Measurements from ENCODE around the gene MME.

Gene MME

DNA sequence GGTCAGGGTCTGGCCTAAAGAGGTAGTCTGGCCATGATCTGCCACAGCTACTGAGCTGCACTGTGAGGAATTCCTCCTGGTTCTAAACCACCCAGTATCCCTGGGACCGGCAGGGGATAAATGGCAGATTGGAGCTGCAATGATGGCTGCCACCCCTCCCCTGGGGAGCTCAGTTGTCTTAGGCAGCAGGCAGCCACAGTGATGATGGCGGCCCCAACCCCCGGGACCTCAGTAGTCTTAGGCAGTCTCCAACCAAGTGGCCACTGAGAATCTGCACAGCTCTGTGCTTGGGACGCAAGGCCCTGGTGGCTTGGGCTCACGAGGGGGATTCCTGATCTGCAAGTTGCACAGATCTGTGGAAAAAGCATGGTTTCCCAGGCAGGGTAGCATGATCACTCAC is 145.3 kb downstream of the MME start:
- H3K4me3 ChIP-seq (ENCODE audit: low read length), result no peak overlapping the region
- TF ChIP-seq, protein P1, sequence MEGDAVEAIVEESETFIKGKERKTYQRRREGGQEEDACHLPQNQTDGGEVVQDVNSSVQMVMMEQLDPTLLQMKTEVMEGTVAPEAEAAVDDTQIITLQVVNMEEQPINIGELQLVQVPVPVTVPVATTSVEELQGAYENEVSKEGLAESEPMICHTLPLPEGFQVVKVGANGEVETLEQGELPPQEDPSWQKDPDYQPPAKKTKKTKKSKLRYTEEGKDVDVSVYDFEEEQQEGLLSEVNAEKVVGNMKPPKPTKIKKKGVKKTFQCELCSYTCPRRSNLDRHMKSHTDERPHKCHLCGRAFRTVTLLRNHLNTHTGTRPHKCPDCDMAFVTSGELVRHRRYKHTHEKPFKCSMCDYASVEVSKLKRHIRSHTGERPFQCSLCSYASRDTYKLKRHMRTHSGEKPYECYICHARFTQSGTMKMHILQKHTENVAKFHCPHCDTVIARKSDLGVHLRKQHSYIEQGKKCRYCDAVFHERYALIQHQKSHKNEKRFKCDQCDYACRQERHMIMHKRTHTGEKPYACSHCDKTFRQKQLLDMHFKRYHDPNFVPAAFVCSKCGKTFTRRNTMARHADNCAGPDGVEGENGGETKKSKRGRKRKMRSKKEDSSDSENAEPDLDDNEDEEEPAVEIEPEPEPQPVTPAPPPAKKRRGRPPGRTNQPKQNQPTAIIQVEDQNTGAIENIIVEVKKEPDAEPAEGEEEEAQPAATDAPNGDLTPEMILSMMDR (IDR thresholded peaks at IDR 0.05; ENCODE audit: insufficient read depth, low read depth, low read length, missing control alignments), result no peak
- no peak for DNase-seq (ENCODE audit: low read depth)

DNA sequence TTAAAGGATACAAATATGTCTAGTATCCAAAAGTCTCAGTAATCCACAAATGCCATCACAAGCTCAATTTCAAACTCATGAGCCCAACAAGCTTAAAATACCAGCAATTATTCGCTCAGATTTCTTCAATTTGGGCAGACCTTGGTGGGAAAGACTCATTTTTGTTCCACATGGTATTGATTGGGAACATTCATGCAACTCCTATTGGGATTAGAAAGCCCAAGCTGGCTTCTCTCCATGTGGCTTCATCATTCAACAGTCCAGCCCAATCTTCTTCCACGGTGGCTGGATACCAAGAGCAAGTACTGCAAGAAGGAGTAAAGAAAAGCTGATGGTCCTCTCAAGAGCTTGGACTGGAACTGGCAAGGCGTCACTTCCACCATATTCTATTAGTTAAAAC is 147.0 kb downstream of the MME start:
- H3K4me3 ChIP-seq (ENCODE audit: low read length), result no peak overlapping the region
- TF ChIP-seq, protein P1 (IDR thresholded peaks at IDR 0.05; ENCODE audit: insufficient read depth, low read depth, low read length, missing control alignments), result no peak
- no peak for DNase-seq (ENCODE audit: low read depth)

GRCh38 chr3:155228676-155229075 is 148.6 kb downstream of the MME start:
- no peak overlapping the region for H3K4me3 ChIP-seq (ENCODE audit: low read length)
- TF ChIP-seq, protein P1 (IDR thresholded peaks at IDR 0.05; ENCODE audit: insufficient read depth, low read depth, low read length, missing control alignments), result no peak
- DNase-seq (ENCODE audit: low read depth), result no peak

DNA sequence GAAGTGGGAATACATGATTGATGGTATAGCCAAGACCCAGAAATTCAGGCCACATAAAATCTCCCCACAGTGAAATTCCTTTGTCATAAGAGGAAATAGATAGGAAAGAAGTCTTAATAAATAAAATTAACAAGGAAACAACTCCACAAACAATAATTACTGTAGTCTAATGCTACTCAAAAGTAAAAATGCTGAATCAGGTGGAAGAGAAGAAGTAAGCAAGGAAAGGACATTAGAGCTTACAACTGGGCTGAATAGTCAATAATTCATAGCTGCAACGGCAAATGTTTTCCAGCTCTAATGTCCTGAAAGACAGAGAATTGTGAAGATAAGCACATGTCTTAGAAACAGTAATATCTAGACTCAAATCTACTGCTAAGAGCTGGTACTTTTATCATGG is 149.0 kb downstream of the MME start:
- DNase-seq (ENCODE audit: low read depth), result no peak
- TF ChIP-seq, protein P1 (IDR thresholded peaks at IDR 0.05; ENCODE audit: insufficient read depth, low read depth, low read length, missing control alignments), result no peak
- no peak overlapping the region for H3K4me3 ChIP-seq (ENCODE audit: low read length)

DNA sequence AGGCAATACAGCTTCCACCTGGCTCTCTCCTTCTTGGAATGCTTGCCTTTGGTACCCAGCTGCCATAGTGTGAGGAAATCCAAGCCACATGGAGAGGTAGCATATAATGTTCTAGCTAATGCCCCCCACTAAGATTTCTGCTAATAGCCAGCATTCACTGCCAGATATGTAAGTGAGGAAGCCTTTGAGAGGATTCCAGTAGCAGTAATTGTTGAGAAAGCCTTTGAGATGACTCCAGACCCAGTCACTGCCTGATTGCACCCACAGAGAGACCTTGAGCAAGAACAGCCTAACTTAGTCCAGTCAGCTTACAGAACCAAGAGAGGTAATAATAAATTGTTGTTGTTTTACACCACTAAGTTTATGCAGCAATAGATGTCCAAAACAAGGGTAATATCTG is 150.3 kb downstream of the MME start:
- peak; percentile 69 for DNase-seq (ENCODE audit: low read depth)
- H3K4me3 ChIP-seq (ENCODE audit: low read length), result no peak overlapping the region
- TF ChIP-seq, protein P1 (IDR thresholded peaks at IDR 0.05; ENCODE audit: insufficient read depth, low read depth, low read length, missing control alignments), result no peak

DNA sequence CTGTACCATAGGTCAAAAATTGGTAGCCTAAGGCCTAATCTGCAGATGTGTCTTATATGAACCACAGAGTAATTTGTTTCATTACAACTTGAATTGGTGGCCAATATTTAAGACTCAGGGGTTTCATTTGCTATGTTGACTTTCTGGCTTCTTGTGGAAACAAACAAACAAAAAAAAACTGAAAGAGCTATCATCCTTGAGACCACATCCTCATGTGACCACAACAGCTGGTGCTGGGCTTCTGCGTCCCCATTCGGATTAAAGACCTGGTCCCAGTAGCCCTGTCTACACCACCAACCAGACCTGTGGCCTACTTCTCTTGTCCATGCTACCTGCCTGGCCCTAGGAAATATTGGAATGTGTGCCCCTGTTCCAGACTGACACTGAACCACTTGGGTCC is 151.7 kb downstream of the MME start:
- TF ChIP-seq, protein P1 (IDR thresholded peaks at IDR 0.05; ENCODE audit: insufficient read depth, low read depth, low read length, missing control alignments), result no peak
- H3K4me3 ChIP-seq (ENCODE audit: low read length), result no peak overlapping the region
- DNase-seq (ENCODE audit: low read depth), result no peak

GRCh38 chr3:155232605-155233004 is 152.5 kb downstream of the MME start:
- no peak overlapping the region for H3K4me3 ChIP-seq (ENCODE audit: low read length)
- DNase-seq (ENCODE audit: low read depth), result peak; percentile 87
- TF ChIP-seq, protein P1 (IDR thresholded peaks at IDR 0.05; ENCODE audit: insufficient read depth, low read depth, low read length, missing control alignments), result no peak
